Karpas-422 (cell line): Measurements from ENCODE around the gene RALGAPA2. TPM values are rescaled to one million over a fixed set of nuclear protein-coding genes. Genes with fewer than 3 reads are reported as not detected.

ENCODE experiments used
- DNase-seq: peaks from one replicate; pipeline ENCODE4 v3.0.0-alpha.2; 2015
- H2AFZ ChIP-seq: fragments of 200-600 bp; sonication (generic); 2 replicates; pipeline ENCODE4 v1.6.1; 2014; ENCODE audit warnings: antibody characterized with exemption, low read length, mixed read lengths
- H3K27ac ChIP-seq: fragments of 200-600 bp; sonication (generic); 2 replicates; pipeline ENCODE4 v1.5.1; 2014; ENCODE audit warnings: mild to moderate bottlenecking, low read length, moderate library complexity
- H3K27me3 ChIP-seq: fragments of 200-600 bp; sonication (generic); 2 replicates; pipeline ENCODE4 v1.6.1; 2014; ENCODE audit warnings: low read length, mixed read lengths
- H3K36me3 ChIP-seq: fragments of 200-600 bp; sonication (generic); 2 replicates; pipeline ENCODE4 v1.6.1; 2014; ENCODE audit warnings: low read length, mixed read lengths; ENCODE audit not compliant: insufficient read depth
- H3K4me1 ChIP-seq: fragments of 200-600 bp; sonication (generic); 2 replicates; pipeline ENCODE4 v1.6.1; 2014; ENCODE audit warnings: mild to moderate bottlenecking, low read length, mixed read lengths
- H3K4me2 ChIP-seq: fragments of 200-600 bp; sonication (generic); 2 replicates; pipeline ENCODE4 v1.6.1; 2014; ENCODE audit warnings: low read length, low read depth, mild to moderate bottlenecking; ENCODE audit not compliant: poor library complexity, severe bottlenecking
- H3K4me3 ChIP-seq: fragments of 200-600 bp; sonication (generic); 2 replicates; pipeline ENCODE4 v1.5.1; 2014; ENCODE audit warnings: mild to moderate bottlenecking, antibody characterized with exemption, low read length, mixed read lengths
- H3K79me2 ChIP-seq: fragments of 200-600 bp; sonication (generic); 2 replicates; pipeline ENCODE4 v1.6.1; 2014; ENCODE audit warnings: mild to moderate bottlenecking, low read length, mixed read lengths
- H3K9ac ChIP-seq: fragments of 200-600 bp; sonication (generic); 2 replicates; pipeline ENCODE4 v1.6.0; 2014; ENCODE audit warnings: low read length
- H3K9me2 ChIP-seq: fragments of 200-600 bp; sonication (generic), shearing (Covaris generic); replicated peaks from 2 replicates; pipeline ENCODE4 v1.6.0; 2014; ENCODE audit warnings: mild to moderate bottlenecking, low read length, moderate library complexity; ENCODE audit not compliant: insufficient read depth
- H3K9me3 ChIP-seq: fragments of 300-700, 200-600 bp; sonication (generic); 2 replicates; pipeline ENCODE4 v1.6.1; 2014; ENCODE audit warnings: low read length, mixed read lengths
- H4K20me1 ChIP-seq: fragments of 200-600 bp; sonication (generic); 2 replicates; pipeline ENCODE4 v1.6.1; 2014; ENCODE audit warnings: mild to moderate bottlenecking, antibody characterized with exemption, low read length, low read depth; ENCODE audit not compliant: insufficient read depth
- total RNA-seq: library from RNA; depleted of rRNA; stranded (reverse); fragments of >200 nt; shearing (Covaris generic); gene quantifications from 2 replicates; pipeline ENCODE4 v1.2.3, GENCODE V29; 2014; ENCODE audit warnings: low replicate concordance

The RALGAPA2 gene
- total RNA-seq, 1 experiment from 2014 or later, result 6.3 TPM

GRCh38 chr20:20399531-20400500, 312.6 kb downstream of the RALGAPA2 start:
- Histone ChIP-seq H3K36me3 (no peaks in the 10 kb centered on the region), H3K9ac (no peak overlapping the region), H3K4me1 (no peaks in the 10 kb centered on the region), H2AFZ (no peak overlapping the region), H3K27me3 (no peaks in the 10 kb centered on the region), H3K4me3 (no peak overlapping the region), H3K27ac (no peak overlapping the region), H3K4me2 (no peak overlapping the region), H4K20me1 (no peaks in the 10 kb centered on the region), H3K79me2 (no peaks in the 10 kb centered on the region), H3K9me3 (no peaks in the 10 kb centered on the region), H3K9me2 (no peaks in the 10 kb centered on the region)
- no peak for DNase-seq

GRCh38 chr20:20398123-20398522, 314.3 kb downstream of the RALGAPA2 start:
- H3K9ac ChIP-seq, result no peak overlapping the region
- H3K4me2 ChIP-seq, result no peak overlapping the region
- H2AFZ ChIP-seq, result no peak overlapping the region
- no peaks in the 10 kb centered on the region for H3K79me2 ChIP-seq
- no peaks in the 10 kb centered on the region for H3K36me3 ChIP-seq
- no peak for DNase-seq
- no peaks in the 10 kb centered on the region for H3K4me1 ChIP-seq
- H3K4me3 ChIP-seq, result no peak overlapping the region
- no peaks in the 10 kb centered on the region for H3K9me2 ChIP-seq
- H4K20me1 ChIP-seq, result no peaks in the 10 kb centered on the region
- H3K9me3 ChIP-seq, result no peaks in the 10 kb centered on the region
- H3K27me3 ChIP-seq, result no peaks in the 10 kb centered on the region
- H3K27ac ChIP-seq, result no peak overlapping the region

GRCh38 chr20:20396794-20397193, 315.6 kb downstream of the RALGAPA2 start:
- no peak for DNase-seq
- Histone ChIP-seq H4K20me1 (no peaks in the 10 kb centered on the region), H3K9me2 (no peaks in the 10 kb centered on the region), H3K4me1 (no peaks in the 10 kb centered on the region), H2AFZ (no peak overlapping the region), H3K27me3 (no peaks in the 10 kb centered on the region), H3K4me2 (no peak overlapping the region), H3K27ac (no peak overlapping the region), H3K9me3 (no peaks in the 10 kb centered on the region), H3K36me3 (no peaks in the 10 kb centered on the region), H3K9ac (no peak overlapping the region), H3K79me2 (no peaks in the 10 kb centered on the region), H3K4me3 (no peak overlapping the region)

GRCh38 chr20:20395903-20396568, 316.4 kb downstream of the RALGAPA2 start:
- Histone ChIP-seq H3K79me2 (no peaks in the 10 kb centered on the region), H3K27me3 (no peaks in the 10 kb centered on the region), H3K4me1 (no peaks in the 10 kb centered on the region), H3K36me3 (no peaks in the 10 kb centered on the region), H3K4me2 (no peak overlapping the region), H4K20me1 (no peaks in the 10 kb centered on the region), H3K9me3 (no peaks in the 10 kb centered on the region), H2AFZ (no peak overlapping the region), H3K9me2 (no peaks in the 10 kb centered on the region), H3K9ac (no peak overlapping the region), H3K27ac (no peak overlapping the region), H3K4me3 (no peak overlapping the region)
- DNase-seq, result no peak

GRCh38 chr20:20395087-20395486, 317.4 kb downstream of the RALGAPA2 start:
- H3K4me3 ChIP-seq, result no peak overlapping the region
- no peaks in the 10 kb centered on the region for H3K27me3 ChIP-seq
- no peak overlapping the region for H3K9ac ChIP-seq
- H3K79me2 ChIP-seq, result no peaks in the 10 kb centered on the region
- H3K36me3 ChIP-seq, result no peaks in the 10 kb centered on the region
- H3K4me2 ChIP-seq, result no peak overlapping the region
- H3K9me3 ChIP-seq, result no peaks in the 10 kb centered on the region
- no peaks in the 10 kb centered on the region for H3K9me2 ChIP-seq
- H2AFZ ChIP-seq, result no peak overlapping the region
- no peak for DNase-seq
- H4K20me1 ChIP-seq, result no peaks in the 10 kb centered on the region
- H3K27ac ChIP-seq, result no peak overlapping the region
- H3K4me1 ChIP-seq, result no peaks in the 10 kb centered on the region

GRCh38 chr20:20393207-20394120, 319.0 kb downstream of the RALGAPA2 start:
- Histone ChIP-seq H3K9ac (no peak overlapping the region), H4K20me1 (no peaks in the 10 kb centered on the region), H3K9me3 (no peaks in the 10 kb centered on the region), H3K4me2 (no peak overlapping the region), H3K36me3 (no peaks in the 10 kb centered on the region), H3K27me3 (no peaks in the 10 kb centered on the region), H3K4me3 (no peak overlapping the region), H3K79me2 (no peaks in the 10 kb centered on the region), H3K9me2 (no peaks in the 10 kb centered on the region), H2AFZ (no peak overlapping the region), H3K4me1 (no peaks in the 10 kb centered on the region), H3K27ac (no peak overlapping the region)
- DNase-seq, result no peak

GRCh38 chr20:20391766-20392165, 320.7 kb downstream of the RALGAPA2 start:
- Histone ChIP-seq H3K9me3 (no peaks in the 10 kb centered on the region), H3K4me3 (no peak overlapping the region), H3K9ac (no peak overlapping the region), H3K9me2 (no peaks in the 10 kb centered on the region), H3K4me1 (no peaks in the 10 kb centered on the region), H2AFZ (no peak overlapping the region), H3K27me3 (no peaks in the 10 kb centered on the region), H3K27ac (no peak overlapping the region), H3K79me2 (no peaks in the 10 kb centered on the region), H3K4me2 (no peak overlapping the region), H3K36me3 (no peaks in the 10 kb centered on the region), H4K20me1 (no peaks in the 10 kb centered on the region)
- no peak for DNase-seq

- H3K9ac ChIP-seq, result no peak overlapping the region
- H3K4me1 ChIP-seq, result no peaks in the 10 kb centered on the region
- no peaks in the 10 kb centered on the region for H3K9me3 ChIP-seq
- H3K27me3 ChIP-seq, result no peaks in the 10 kb centered on the region
- H4K20me1 ChIP-seq, result no peaks in the 10 kb centered on the region
- DNase-seq, result no peak
- no peak overlapping the region for H2AFZ ChIP-seq
- no peak overlapping the region for H3K27ac ChIP-seq
- H3K4me3 ChIP-seq, result no peak overlapping the region
- no peaks in the 10 kb centered on the region for H3K36me3 ChIP-seq
- no peaks in the 10 kb centered on the region for H3K9me2 ChIP-seq
- H3K4me2 ChIP-seq, result no peak overlapping the region
- no peaks in the 10 kb centered on the region for H3K79me2 ChIP-seq
Measured at GRCh38 chr20:20391115-20391514, 321.3 kb downstream of the RALGAPA2 start.
